ENCODE results near the gene PEX1.
A peak's percentile ranks its signal among the peaks of the same experiment; 100 is the strongest.
"Not testable (repeated sequence)": the region's sequence is repeated elsewhere in the genome, so short reads cannot be mapped to it uniquely, and the experiment has no call there.

PEX1 gene

DNA sequence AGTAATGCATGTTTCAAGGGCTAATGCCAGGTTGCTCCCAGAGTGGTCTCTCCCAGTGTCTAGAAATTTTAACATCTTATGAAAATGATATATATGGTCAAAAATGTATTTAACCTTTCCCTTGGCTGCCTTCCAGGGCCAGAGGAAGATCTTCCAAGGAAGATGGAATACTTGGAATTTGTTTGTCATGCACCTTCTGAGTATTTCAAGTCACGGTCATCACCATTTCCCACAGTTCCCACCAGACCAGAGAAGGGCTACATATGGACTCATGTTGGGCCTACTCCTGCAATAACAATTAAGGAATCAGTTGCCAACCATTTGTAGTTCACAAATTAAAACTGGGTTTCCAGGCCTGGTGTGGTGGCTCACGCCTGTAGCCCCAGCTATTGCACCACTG lies 72.1 kb downstream of the PEX1 start:
- no peak for DNase-seq

DNA sequence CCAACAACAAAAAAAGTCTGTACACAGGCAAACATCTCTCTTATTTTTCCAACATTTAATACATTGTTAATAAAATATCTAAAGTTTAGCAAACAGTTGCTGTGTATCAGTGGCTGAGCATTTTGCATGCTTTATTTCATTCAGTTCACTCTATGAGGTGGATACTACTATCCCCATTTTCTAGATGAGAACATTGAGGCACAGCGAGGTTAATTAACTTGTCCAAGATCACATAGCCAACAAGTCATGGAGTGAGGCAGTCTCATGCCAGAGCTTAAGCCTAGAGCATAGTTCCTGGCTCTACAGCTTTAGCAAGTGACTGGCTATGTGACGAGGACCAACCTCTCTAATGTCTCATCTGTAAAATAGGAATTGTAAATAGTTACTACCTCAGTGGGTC lies 76.7 kb downstream of the PEX1 start:
- no peak for DNase-seq

- peak; percentile 81 for DNase-seq
These were observed 80.0 kb downstream of the PEX1 start for GRCh38 chr7:92448205-92448747.

DNA sequence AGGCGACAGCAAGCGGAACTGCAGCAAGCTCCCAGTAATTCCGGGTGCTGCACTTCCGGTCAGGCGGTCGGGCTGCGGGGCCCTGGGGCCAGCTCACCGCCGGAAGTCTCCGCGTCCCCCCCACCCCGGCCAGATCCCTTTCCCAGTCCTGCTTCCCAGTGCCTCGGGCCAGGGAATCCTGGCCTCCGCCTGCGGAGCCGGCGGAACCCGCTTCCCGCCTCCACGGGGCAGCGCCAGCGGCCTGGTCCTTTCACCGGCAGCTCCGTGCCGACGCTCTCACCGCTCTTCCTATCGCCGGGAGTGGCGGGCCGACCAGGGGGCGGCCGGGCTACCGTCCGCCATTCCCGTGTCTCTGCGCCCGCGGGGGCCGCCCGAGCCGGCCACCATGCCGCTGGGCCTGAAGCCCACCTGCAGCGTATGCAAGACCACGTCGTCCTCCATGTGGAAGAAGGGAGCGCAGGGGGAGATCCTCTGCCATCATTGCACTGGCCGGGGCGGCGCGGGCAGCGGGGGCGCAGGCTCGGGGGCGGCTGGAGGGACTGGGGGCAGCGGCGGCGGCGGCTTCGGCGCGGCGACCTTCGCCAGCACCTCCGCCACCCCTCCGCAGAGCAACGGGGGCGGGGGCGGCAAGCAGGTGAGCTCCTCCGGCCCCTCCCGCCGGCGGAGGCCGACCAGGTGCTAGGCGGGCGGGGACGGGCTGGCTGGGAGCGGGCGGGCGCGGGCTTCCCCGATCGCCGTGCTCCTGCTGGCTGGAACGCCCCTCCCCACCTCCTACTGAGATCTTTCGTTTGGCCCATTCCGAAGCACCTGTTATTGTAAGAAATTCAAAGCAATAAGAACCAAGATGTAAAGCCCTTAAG lies 80.7 kb downstream of the PEX1 start, which contains the start of gene GATAD1:
Gene GATAD1, plus strand, starts transcription at position 138 of the 860 bp plus-strand sequence. Its CDS starts 248 bp downstream, at position 386.
- DNase-seq = no peak

DNA sequence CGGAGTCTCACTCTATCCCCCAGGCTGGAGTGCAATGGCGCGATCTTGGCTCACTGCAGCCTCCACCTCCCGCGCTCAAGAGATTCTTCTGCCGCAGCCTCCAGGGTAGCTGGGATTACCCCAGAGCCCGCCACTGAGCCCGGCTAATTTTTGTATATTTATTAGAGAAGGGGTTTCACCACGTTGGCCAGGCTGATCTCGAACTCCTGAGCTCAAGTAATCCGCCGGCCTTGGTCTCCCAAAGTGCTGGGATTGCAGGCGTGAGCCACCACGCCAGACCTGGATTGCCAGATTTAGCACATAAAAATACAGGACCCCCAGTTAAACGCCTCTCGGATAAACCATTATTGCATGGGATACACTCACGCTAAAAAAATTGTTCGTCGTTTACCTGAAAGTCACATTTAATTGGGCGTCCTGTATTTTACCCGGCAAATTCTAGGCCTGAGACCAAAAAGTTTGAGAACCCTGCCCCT lies 81.4 kb downstream of the PEX1 start:
- peak; percentile 92 for DNase-seq

DNA sequence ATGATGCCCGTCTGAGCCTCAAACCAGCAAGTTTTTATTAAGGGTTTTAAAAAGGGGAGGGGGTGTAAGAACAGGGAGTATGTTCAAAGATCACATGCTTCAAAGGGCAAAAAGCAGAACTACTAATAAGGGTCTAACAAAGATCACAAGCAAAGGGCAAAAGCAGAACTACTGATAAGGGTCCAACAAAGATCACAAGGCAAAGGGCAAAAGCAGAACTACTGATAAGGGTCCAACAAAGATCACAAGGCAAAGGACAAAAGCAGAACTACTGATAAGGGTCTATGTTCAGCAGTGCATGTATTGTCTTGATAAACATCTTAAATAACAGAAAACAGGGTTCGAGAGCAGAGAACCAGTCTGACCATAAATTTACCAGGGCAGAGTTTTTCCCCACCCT lies 85.6 kb downstream of the PEX1 start:
- DNase-seq = not testable (repeated sequence)

DNA sequence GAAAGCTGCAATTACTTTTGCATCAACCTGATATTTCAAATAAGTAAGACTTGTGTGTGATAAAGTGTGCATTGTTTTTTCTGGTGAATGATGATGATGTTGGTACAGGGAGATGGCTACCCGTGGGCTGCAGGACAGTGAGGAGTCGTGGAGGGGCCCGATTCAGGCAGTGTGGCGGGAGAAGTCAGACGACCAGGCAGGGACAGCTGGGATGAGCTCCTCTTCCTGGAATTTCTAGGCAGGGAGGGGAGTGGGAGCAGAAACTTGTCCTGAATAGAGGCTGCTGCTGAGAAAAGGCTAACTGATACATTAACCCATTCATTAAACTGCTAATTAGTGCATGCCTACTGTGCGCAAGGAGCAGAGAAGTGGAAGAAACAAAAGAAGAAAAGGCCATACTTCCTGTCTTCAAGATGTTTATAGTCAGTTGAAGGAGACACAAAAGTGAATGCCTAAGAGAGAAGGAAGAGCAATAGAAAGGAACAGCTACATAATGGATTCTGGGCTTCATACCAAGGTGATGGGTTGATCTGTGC lies 90.3 kb downstream of the PEX1 start:
- DNase-seq = no peak
